ENCODE measurements around the gene ANXA7.
"Not testable (repeated sequence)": the region's sequence is repeated elsewhere in the genome, so short reads cannot be mapped to it uniquely, and the experiment has no call there.

ANXA7 gene

DNA sequence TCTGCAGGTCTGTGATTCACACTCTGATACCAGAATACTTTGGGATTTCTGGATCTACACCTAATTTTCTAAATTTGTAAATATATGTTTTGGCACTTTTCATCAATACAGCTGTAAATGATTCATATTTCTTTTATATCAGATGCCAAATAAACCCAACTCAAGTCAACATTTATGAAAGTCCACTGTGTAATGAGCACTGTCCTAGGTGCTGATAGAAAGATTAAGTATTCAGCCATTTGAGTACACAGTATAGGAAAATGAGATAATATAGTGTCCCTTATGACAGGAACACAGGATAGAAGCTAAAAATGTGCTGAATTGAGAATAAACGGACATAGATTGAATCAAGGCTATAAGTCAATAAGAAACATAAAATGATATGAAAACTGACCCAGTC, 6.4 kb downstream of the ANXA7 start:
- DNase-seq (ENCODE audit: low spot score), result no peak

DNA sequence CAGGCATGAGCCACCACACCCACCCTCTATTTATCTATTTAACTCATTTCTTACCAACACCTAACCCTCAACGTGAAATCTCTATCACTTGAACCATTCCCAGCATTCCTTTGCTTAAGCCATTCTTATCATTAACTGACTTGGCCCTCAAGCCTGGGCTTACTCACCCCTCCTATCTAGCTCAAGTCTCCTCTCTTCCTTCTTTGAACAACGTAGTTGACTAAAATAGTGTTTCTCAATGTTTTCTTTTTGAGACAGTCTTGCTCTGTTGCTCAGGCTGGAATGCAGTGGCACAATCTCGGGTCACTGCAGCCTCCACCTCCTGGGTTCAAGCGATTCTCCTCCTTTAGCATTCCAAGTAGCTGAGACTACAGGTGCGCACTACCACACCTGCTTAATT, 7.0 kb downstream of the ANXA7 start:
- DNase-seq (ENCODE audit: low spot score), result no peak

DNA sequence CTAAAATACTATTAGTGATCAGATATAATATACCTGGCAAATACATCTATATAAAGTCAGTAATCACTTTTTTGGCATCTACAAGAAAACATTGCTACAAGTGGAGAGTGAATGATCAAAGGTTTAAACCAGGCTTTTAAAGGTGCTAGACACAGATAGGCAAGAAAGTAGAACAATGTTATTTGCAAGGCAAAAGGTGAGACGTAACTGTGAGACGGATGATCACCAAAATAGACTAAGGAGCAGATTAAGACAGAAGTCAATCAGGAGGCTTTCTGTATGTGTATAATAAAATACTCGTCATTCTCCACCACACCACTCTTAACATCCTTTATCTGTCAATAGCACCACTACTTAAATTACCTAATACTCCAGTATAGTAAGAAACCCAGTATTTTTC, 8.3 kb downstream of the ANXA7 start:
- DNase-seq (ENCODE audit: low spot score), result no peak

GRCh38 chr10:73404690-73405089, 9.2 kb downstream of the ANXA7 start:
- DNase-seq (ENCODE audit: low spot score), result no peak

DNA sequence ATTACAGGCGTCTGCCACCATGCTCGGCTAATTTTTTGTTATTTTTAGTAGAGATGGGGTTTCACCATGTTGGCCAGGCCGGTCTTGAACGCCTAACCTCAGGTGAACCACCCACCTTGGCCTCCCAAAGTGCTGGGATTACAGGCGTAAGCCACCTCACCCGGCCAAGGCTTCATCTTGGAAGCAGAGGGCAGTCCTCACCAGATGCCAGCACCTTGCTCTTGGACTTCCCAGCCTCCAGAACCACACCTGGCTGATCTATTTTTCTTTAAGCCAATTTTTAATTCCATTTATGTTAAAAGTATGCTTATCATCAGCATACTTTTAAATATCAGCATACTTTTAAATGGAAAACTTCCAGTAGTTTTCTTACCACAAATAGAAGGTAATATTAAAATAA, 12.2 kb downstream of the ANXA7 start:
- DNase-seq (ENCODE audit: low spot score), result no peak

- no peak for DNase-seq (ENCODE audit: low spot score)
Observed at GRCh38 chr10:73399063-73399462, 14.8 kb downstream of the ANXA7 start.

- no peak for DNase-seq (ENCODE audit: low spot score)
Observed at GRCh38 chr10:73398024-73398423, 15.8 kb downstream of the ANXA7 start.

DNA sequence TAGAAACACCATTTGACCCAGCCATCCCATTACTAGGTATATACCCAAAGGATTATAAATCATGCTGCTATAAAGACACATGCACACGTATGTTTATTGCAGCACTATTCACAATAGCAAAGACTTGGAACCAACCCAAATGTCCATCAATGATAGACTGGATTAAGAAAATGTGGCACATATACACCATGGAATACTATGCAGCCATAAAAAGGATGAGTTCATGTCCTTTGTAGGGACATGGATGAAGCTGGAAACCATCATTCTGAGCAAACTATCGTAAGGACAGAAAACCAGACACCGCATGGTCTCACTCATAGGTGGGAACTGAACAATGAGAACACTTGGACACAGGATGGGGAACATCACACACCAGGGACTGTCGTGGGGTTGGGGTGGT, 19.5 kb downstream of the ANXA7 start:
- DNase-seq (ENCODE audit: low spot score), result not testable (repeated sequence)

GRCh38 chr10:73388228-73388627, 25.6 kb downstream of the ANXA7 start:
- no peak for DNase-seq (ENCODE audit: low spot score)

DNA sequence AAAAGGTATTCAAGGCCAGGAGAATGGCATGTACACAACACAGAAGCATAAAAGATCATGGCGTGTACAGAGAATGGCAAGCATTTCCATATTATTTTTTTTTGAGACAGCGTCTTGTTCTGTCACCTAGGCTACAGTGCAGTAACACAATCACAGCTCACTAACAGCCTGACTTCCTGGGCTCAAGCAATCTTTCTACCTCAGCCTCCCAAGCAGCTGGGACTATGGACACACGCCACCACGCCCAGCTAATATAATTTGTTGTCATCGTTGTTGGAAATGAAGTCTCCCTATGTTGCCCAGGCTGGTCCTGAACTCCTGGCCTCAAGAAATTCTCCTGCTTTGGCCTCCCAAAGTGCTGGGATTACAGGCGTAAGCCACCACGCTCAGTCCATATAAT, 27.3 kb downstream of the ANXA7 start:
- DNase-seq (ENCODE audit: low spot score), result no peak

GRCh38 chr10:73379064-73379748, 34.7 kb downstream of the ANXA7 start:
- DNase-seq (ENCODE audit: low spot score), result no peak

DNA sequence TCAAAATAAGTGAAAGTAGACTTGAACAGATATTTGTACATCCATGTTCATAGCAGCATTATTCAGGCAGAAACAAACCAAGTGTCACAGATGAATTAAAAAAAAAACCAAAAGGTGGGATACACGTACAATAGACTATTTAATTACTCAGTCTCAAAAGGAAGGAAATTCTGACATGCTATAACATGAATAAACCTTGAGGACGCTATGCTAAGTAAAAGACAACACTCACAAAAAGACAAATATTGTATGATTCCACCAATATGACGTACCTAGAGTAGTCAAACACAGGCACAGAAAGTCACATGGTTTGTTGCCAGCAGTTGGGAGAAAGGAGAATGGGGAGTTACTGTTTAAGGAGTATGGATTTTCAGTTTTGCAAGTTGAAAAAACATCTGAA, 37.2 kb downstream of the ANXA7 start:
- DNase-seq (ENCODE audit: low spot score), result no peak

GRCh38 chr10:73368238-73368637, 45.6 kb downstream of the ANXA7 start:
- no peak for DNase-seq (ENCODE audit: low spot score)

- no peak for DNase-seq (ENCODE audit: low spot score)
Observed at GRCh38 chr10:73366381-73367298, 47.2 kb downstream of the ANXA7 start.

- DNase-seq (ENCODE audit: low spot score), result no peak
Observed at GRCh38 chr10:73364964-73365363, 48.9 kb downstream of the ANXA7 start.

- DNase-seq (ENCODE audit: low spot score), result no peak
Observed at GRCh38 chr10:73359492-73359891, 54.4 kb downstream of the ANXA7 start.

DNA sequence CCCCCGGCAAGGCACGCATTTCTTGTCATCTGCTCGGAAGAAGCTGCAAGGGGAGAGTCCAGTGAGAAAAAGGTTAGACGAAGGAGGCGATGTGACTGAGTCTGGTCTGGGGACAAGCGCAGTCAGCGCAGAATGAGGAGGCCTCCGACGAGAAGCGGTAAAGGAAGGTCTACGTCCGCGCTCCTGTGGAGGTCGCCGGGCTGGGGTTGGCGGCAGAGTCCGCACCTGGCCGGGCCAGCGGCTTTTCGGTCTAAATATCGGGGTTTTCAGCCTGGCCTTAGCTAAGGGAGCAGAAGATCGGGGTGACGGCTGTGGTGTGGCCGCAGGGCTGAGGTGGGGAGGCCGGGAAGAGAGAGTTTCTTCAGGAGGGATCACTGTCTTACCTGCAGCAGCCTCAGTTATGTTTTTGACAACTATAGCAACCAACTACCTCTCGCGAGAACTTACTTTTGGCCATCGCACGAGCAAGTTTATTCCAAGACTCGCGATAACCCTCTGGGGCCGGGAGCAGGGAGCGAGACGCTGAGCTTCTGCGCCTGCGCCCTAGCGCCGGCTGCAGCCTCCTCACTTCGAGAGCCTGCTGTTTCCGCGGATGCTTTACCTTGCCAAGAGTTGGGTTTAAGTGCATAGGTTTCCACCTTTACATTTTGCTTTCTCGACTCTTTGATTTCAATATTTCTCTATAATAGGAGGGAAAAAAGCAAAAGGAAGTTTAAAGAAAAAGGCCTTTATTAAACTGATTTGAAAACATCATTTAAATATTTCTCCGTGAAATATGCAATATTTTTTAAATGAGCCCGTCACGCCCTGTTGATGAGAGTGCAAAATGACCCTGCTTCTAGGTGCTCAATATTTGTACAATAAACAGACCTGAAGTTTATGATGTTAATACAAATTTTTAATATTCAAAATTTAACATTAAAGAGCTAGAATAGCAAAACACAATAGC, 55.3 kb downstream of the ANXA7 start, which contains the start of gene CFAP70:
TSS of gene CFAP70 (minus strand) at position 534 of the 949 bp plus-strand sequence. CDS start 4,068 bp downstream, outside the sequence.
- peak; percentile 96 for DNase-seq (ENCODE audit: low spot score)

GRCh38 chr10:73357821-73358220, 56.0 kb downstream of the ANXA7 start:
- no peak for DNase-seq (ENCODE audit: low spot score)

DNA sequence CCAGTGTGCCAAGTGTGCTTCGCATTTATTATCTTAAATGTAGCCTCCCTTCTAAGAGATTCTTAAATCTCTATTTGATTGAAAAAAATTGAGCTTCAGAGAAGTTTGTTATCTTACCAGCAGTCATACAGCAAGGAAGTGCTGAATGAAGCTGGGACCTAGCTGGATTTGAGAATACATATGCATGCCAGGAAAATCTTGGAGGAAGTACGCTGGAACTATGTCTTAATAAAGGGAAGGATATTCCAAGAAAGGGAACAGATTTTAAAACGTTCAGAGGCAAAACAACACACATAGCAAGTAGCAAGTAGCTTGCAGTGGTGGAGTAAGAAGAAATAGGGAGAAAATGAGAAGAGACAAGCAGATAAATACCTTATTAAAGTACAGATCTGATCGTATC, 56.7 kb downstream of the ANXA7 start:
- DNase-seq (ENCODE audit: low spot score), result no peak

- DNase-seq (ENCODE audit: low spot score), result no peak
Observed at GRCh38 chr10:73344269-73344668, 69.6 kb downstream of the ANXA7 start.

GRCh38 chr10:73340121-73340520, 73.7 kb downstream of the ANXA7 start:
- no peak for DNase-seq (ENCODE audit: low spot score)

DNA sequence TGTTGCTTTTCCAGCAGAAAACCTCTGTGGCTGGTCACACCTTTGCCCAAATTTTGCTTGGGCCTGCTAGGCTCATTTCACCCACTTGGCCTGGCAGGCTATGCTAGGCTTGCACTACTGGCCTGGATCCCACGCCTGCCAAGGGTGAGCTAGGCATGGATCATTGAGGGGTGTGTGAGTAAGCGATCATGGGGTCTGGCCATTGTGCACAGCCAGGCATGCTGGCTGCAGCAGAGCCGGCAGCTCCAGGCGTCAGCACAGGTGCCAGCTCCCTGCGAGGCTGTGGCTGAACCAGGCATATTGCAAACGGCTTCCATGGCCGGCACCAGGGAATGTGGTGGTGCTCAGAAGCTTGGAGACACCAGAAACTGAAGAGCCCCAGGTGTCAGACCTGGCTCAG, 74.4 kb downstream of the ANXA7 start:
- no peak for DNase-seq (ENCODE audit: low spot score)

All from CD4-positive, alpha-beta T cell treated with Interleukin-15 for 4 hours (primary cell).